HepG2 (cell line): ENCODE results near the gene DUSP8. TPM values are rescaled to one million over a fixed set of nuclear protein-coding genes. Genes with fewer than 3 reads are reported as not detected.

ENCODE experiments used
- ATAC-seq: fragments of 200-7000 bp; cut with Tn5 transposase; 3 replicates; pipeline ENCODE4 v1.9.1; 2020; ENCODE audit warnings: mild to moderate bottlenecking, moderate library complexity
- BruUV-seq: library from RNA; stranded (reverse); fragments of 400-500 nt; replicated peaks from 2 replicates; lab custom pipeline; 2021; lab: Mats Ljungman, UMichigan
- CTCF ChIA-PET: fragments of 300-600 bp; formaldehyde crosslinking; extraction: SDS; loops from one replicate; lab custom pipeline; 2021; ENCODE audit warnings: low total read pairs, inconsistent platforms, low intra/inter-chr PET ratio; lab: Yijun Ruan, JAX
- POLR2A ChIA-PET: fragments of 350-600 bp; sonication (Branson Sonifier 250); formaldehyde crosslinking; loops from one replicate; lab custom pipeline; 2020; ENCODE audit warnings: antibody characterized with exemption, inconsistent platforms; lab: Yijun Ruan, JAX
- DNase-seq: peaks from one replicate; pipeline ENCODE4 v3.0.0-alpha.2; 2015; ENCODE audit warnings: low spot score
- FAIRE-seq: peaks from 3 replicates; lab custom pipeline; 2011; peaks lifted over from hg19 to GRCh38; lab: Jason Lieb, UNC
- H2AFZ ChIP-seq: one replicate; pipeline ENCODE4 v1.6.1; 2011; ENCODE audit warnings: low read length, inconsistent platforms
- H3K27ac ChIP-seq: fragments of 300-600 bp; 3 replicates; pipeline ENCODE4 v1.8.0; 2011; ENCODE audit warnings: mixed run types, mild to moderate bottlenecking, mixed read lengths, low read length, inconsistent platforms; ENCODE audit not compliant: insufficient read depth; ENCODE audit errors: extremely low read length
- H3K27me3 ChIP-seq, 2 experiments: fragments of 200-600 bp in 1 of 2; 2 replicates in 1 of 2; 3 replicates in 1 of 2; pipeline versions ENCODE4 v1.6.0 to v1.8.0; 2011; ENCODE audit warnings: low read length in 2 of 2, mild to moderate bottlenecking in 2 of 2, moderate library complexity in 2 of 2, inconsistent platforms in 1 of 2; ENCODE audit not compliant: insufficient read depth in 2 of 2, control insufficient read depth in 1 of 2
- H3K36me3 ChIP-seq, 2 experiments: fragments of 200-600 bp in 1 of 2; replicated peaks in 1 of 2; 2 replicates in 1 of 2; 3 replicates in 1 of 2; pipeline versions ENCODE4 v1.5.1 to v1.8.0; 2011; ENCODE audit warnings: low read length in 2 of 2, inconsistent platforms in 1 of 2; ENCODE audit not compliant: insufficient read depth in 2 of 2, control insufficient read depth in 1 of 2
- H3K4me1 ChIP-seq: 2 replicates; pipeline ENCODE4 v1.5.1; 2012; ENCODE audit warnings: low read length, inconsistent platforms; ENCODE audit not compliant: insufficient read depth
- H3K4me2 ChIP-seq: 2 replicates; pipeline ENCODE4 v1.6.0; 2011; ENCODE audit warnings: low read depth, low read length, inconsistent platforms
- H3K4me3 ChIP-seq, 3 experiments: fragments of 200-600 bp in 1 of 3; sonication (generic), shearing (Covaris generic) in 1 of 3; replicated peaks in 1 of 3; 2 replicates each; pipeline ENCODE4 v1.5.1; 2011 to 2016; ENCODE audit warnings: low read length in 3 of 3, inconsistent platforms in 2 of 3, low read depth in 2 of 3, mild to moderate bottlenecking in 2 of 3, control low read depth in 1 of 3, mixed read lengths in 1 of 3; ENCODE audit not compliant: insufficient read depth in 1 of 3
- H3K79me2 ChIP-seq: one replicate; pipeline ENCODE4 v1.6.1; 2011; ENCODE audit warnings: low read length, inconsistent platforms; ENCODE audit not compliant: insufficient read depth
- H3K9ac ChIP-seq: 2 replicates; pipeline ENCODE4 v1.6.0; 2011; ENCODE audit warnings: mild to moderate bottlenecking, low read depth, low read length, inconsistent platforms; ENCODE audit not compliant: insufficient read depth
- H3K9me3 ChIP-seq: 2 replicates; pipeline ENCODE4 v1.5.1; 2012; ENCODE audit warnings: mild to moderate bottlenecking, low read length
- H4K20me1 ChIP-seq: 2 replicates; pipeline ENCODE4 v1.6.0; 2011; ENCODE audit warnings: inconsistent platforms, mild to moderate bottlenecking, low read length, moderate library complexity; ENCODE audit not compliant: insufficient read depth
- GATAD1 ChIP-seq: IDR thresholded peaks from 2 replicates; pipeline ENCODE4 v1.6.1; 2016; ENCODE audit warnings: missing genetic modification reagents, missing compliant biosample characterization
- MEIS1 ChIP-seq: sonication (generic); formaldehyde crosslinking; IDR thresholded peaks from 2 replicates; pipeline ENCODE4 v1.9.0; 2021; ENCODE audit warnings: mild to moderate bottlenecking, missing genetic modification reagents, moderate library complexity, borderline replicate concordance
- MIER2 ChIP-seq: IDR thresholded peaks from 2 replicates; pipeline ENCODE4 v1.6.1; 2016; ENCODE audit warnings: missing biosample characterization, missing genetic modification reagents
- ZBTB1 ChIP-seq: sonication (generic); formaldehyde crosslinking; IDR thresholded peaks from 2 replicates; pipeline ENCODE4 v1.4.0; 2020; ENCODE audit warnings: missing genetic modification reagents, borderline replicate concordance
- ZFYVE20 ChIP-seq: sonication (generic); formaldehyde crosslinking; IDR thresholded peaks from 2 replicates; pipeline ENCODE4 v1.8.0; 2023; ENCODE audit warnings: low read depth, mild to moderate bottlenecking, moderate library complexity, missing genetic modification reagents, borderline replicate concordance
- ZNF382 ChIP-seq: sonication (generic); formaldehyde crosslinking; IDR thresholded peaks from 2 replicates; pipeline ENCODE4 v1.5.0; 2020; ENCODE audit warnings: missing genetic modification reagents, mild to moderate bottlenecking, borderline replicate concordance
- ZNF629 ChIP-seq: sonication (generic); formaldehyde crosslinking; conservative IDR thresholded peaks from 2 replicates; pipeline ENCODE4 v1.5.0; 2020; ENCODE audit warnings: missing genetic modification reagents
- ZNF7 ChIP-seq: IDR thresholded peaks from 2 replicates; pipeline ENCODE4 v1.6.1; 2016; ENCODE audit warnings: missing biosample characterization, missing genetic modification reagents
- ZNF850 ChIP-seq: sonication (generic); formaldehyde crosslinking; conservative IDR thresholded peaks from 2 replicates; pipeline ENCODE4 v1.9.0; 2021; ENCODE audit warnings: mild to moderate bottlenecking, missing genetic modification reagents
- WGBS: methylation state at CpG from one replicate; pipeline ENCODE4 v1.1.6; 2017; ENCODE audit warnings: low lambda C conversion rate; 5-methylcytosine and 5-hydroxymethylcytosine counted together
- in situ Hi-C: cut with HindIII; loops from 2 replicates; pipeline ENCODE4 v1.10.0; 2017; ENCODE audit warnings: low pct_unique_long_range_greater_than_20kb; ENCODE audit not compliant: extremely low pct_ligation_motif_present
- intact Hi-C: fragments of 100-400 bp; cut with micrococcal nuclease; formaldehyde crosslinking; loops from one replicate; pipeline ENCODE4 v1.10.0; 2022; ENCODE audit not compliant: unreplicated experiment
- polyA plus RNA-seq, 8 experiments: library from polyadenylated mRNA; depleted of rRNA in 3 of 8; stranded (reverse) in 7 of 8; unstranded in 1 of 8; fragments of >200 nt; fragmentation: Illumina TruSeq in 4 of 8; extraction: Trizol in 4 of 8; gene quantifications; 2 replicates each; pipeline versions ENCODE4 v1.2.1 to v1.2.3, GENCODE V29; 2011 to 2016; ENCODE audit warnings: low read depth in 4 of 8, missing spikeins in 1 of 8, mixed read lengths in 1 of 8; ENCODE audit not compliant: insufficient read depth in 1 of 8
- total RNA-seq, 5 experiments: library from RNA; depleted of rRNA; stranded (reverse); fragments of >200 nt; fragmentation: Illumina TruSeq; extraction: Trizol; gene quantifications; 2 replicates each; pipeline ENCODE4 v1.2.3, GENCODE V29; 2016; ENCODE audit warnings: low read depth in 1 of 5
- TF ChIP-seq, protein P1 (sequence below): sonication (generic); formaldehyde crosslinking; IDR thresholded peaks from 2 replicates; pipeline ENCODE4 v1.5.0; 2020; ENCODE audit warnings: missing genetic modification reagents, mild to moderate bottlenecking, borderline replicate concordance
- TF ChIP-seq, protein P2 (sequence below): IDR thresholded peaks from 2 replicates; pipeline ENCODE4 v1.6.1; 2018; ENCODE audit warnings: missing genetic modification reagents

DUSP8 gene
- total and polyA plus RNA-seq, 2 of the 13 experiments (the other 11 are each of a cell fraction or from before 2014, with no cell fraction given) = 1.8 to 8.0 TPM

DNA sequence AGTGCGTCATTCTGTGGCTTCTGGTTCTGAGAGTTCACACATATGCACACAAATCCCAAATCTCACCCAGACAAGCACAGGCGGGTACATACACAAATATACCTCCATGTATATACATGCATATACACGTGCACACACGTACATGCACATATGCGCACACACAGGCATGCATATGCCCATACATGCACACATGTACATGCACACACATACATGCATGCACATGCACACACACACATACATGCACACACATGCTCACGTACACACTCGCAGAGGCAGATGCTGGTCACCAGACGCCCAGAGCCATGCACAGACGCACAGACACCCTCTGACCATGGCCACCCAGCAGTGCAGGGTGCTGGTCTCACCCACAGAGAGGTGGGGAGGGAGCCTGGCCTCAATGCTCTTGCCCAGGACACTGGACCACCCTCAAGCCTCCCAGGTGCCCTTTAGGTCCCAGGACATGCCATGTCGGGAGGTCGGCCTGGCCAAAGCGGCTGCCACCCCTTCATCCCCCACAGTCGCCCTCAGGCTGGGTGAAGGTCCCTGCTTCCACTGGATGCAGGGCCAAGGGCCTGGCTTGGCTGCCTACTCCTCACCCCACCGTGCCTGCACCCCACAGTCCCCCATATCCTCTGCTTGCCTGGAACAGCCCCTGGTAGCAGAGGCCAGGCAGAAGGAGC lies 9.5 kb downstream of the DUSP8 start:
- FAIRE-seq (no peak), ATAC-seq (no peak), DNase-seq (no peak)
- WGBS = 91% methylated on average over 5 of the region's 14 CpGs
- CTCF ChIA-PET = no interaction called here
- no peaks in the 10 kb centered on the region for H3K79me2 ChIP-seq
- intact Hi-C loops (no loop called here), in situ Hi-C loops (no loop called here)
- H3K9me3 ChIP-seq = no peaks in the 10 kb centered on the region
- H2AFZ ChIP-seq = no peak overlapping the region
- H3K27me3 ChIP-seq = no peaks in the 10 kb centered on the region
- H3K4me2 ChIP-seq = no peak overlapping the region
- H3K9ac ChIP-seq = no peak overlapping the region
- no peak overlapping the region for H3K4me3 ChIP-seq
- peaks cover 8% of the 10 kb centered on the region for H3K4me1 ChIP-seq
- peaks cover 0 to 1% of the 10 kb centered on the region in 2 experiments; a peak in 1 of 5 replicates for H3K36me3 ChIP-seq
- TF ChIP-seq ZNF850 (CRISPR knock-in tag) = no peak
- no peak for TF ChIP-seq GATAD1 (CRISPR knock-in tag)
- TF ChIP-seq, protein P1, sequence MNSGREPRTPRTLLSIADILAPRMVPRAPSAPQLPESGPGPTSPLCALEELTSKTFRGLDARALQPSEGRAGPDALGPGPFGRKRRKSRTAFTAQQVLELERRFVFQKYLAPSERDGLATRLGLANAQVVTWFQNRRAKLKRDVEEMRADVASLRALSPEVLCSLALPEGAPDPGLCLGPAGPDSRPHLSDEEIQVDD (CRISPR knock-in tag) = no peak
- TF ChIP-seq ZNF382 (CRISPR knock-in tag) = no peak
- TF ChIP-seq, protein P2, sequence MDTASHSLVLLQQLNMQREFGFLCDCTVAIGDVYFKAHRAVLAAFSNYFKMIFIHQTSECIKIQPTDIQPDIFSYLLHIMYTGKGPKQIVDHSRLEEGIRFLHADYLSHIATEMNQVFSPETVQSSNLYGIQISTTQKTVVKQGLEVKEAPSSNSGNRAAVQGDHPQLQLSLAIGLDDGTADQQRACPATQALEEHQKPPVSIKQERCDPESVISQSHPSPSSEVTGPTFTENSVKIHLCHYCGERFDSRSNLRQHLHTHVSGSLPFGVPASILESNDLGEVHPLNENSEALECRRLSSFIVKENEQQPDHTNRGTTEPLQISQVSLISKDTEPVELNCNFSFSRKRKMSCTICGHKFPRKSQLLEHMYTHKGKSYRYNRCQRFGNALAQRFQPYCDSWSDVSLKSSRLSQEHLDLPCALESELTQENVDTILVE (CRISPR knock-in tag) = no peak
- no peak for TF ChIP-seq ZFYVE20 (CRISPR knock-in tag)
- no peak for TF ChIP-seq ZNF629 (CRISPR knock-in tag)
- no peak for TF ChIP-seq MIER2
- TF ChIP-seq ZBTB1 = no peak
- TF ChIP-seq ZNF7 (CRISPR knock-in tag) = no peak
- TF ChIP-seq MEIS1 (CRISPR knock-in tag) = no peak
- BruUV-seq = no TSS peak
- peaks cover 13% of the 10 kb centered on the region; the same call in 1 of the 2 replicates for H4K20me1 ChIP-seq
- H3K27ac ChIP-seq = no peak overlapping the region
- POLR2A ChIA-PET = no interaction called here
